D341Med (cell line): Measurements from ENCODE around the gene TLL2.

Experiments used
- DNase-seq: peaks from one replicate; pipeline ENCODE4 v3.0.0; 2012; ENCODE audit warnings: low spot score

TLL2 gene

DNA sequence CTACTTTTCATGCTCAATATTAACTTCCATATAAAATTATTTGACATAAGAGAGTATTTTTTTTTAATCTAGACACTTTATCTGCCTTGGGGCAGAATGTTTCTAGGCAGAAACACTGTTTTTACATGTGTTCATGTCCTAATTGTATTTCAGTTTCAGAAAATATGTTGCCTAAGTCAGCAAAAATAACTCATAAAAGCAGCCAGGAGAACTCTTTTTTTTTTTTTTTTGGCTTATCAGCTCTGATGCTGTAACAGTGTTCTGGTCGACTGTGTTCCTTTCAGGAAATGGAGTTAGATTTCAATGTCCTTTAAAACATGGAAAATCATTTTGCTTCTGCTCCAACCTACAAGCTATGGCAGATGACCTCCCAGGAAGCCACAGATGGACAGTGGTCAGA, 91.7 kb downstream of the TLL2 start:
- no peak for DNase-seq

DNA sequence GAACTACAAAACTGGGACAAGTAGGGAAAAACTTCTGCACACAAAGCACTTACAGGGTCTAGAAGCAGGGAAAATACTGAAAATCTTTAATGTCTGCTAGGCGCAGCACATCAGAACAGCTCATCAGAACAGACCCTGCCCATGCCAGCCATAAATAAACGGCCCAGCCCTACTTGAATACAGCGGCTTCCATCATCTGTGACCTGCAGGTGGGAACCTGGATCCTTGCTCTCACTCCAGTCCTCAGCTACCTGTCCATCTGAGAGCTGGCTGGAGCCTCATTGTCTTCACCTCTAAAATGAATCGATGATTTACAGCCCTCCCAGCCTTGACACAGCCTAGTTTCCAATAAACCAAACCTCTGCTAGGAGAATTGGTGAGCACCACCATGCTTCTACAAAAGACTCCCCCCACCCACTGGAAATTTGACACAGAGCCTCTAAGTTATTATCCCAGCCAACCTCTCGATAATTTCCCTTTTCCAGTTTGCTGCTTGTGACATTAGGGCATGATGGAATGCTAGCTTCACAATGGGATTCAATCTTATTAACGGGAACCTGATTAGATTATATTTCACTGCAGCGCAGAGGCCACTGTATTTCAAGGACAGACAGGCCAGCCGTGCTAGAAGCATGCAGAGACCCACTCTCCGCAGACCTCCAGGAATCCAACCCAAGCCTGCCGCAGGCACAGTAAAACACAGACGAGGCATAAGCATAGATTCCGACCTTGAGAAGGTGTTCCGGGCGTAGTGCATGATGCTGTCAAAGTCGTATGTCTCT, 93.3 kb downstream of the TLL2 start:
- DNase-seq: no peak

GRCh38 chr10:96419351-96419750, 94.4 kb downstream of the TLL2 start:
- DNase-seq: no peak

DNA sequence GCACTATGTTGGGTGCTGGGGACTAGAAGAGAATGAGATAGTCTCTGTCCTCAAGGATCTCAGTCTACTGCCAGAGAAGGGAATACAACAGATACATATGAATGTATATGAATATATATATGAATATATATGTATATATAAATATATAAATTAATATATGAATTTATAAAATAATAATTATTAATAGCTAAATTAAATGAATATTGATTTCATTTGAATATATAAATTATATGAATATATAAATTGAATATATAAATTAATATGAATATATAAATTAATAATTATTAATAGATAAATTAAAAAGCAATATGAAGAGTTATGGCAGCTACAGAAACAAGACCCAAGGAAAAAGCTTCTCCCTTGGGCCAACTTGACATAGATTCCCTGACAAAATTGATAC, 95.1 kb downstream of the TLL2 start:
- DNase-seq: no peak

DNA sequence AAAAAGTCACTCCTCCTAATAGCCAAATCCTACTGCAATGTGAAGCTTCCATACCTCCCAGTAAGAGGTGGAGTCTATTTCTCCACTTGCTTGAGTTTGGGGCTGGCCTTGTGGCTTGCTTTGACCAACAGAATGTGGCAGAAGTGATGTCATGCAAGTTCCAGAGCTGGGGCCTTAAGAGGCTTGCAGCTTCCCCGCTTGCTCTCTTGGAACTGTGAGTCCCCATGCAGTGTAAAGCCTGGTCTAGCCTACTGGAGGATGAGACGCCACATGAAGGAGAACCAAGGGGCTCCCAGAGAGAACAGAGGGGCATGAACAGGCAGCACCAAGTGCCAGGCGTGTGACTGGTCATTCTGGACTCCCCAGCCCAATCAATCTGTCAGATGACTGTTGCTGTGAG, 96.3 kb downstream of the TLL2 start:
- no peak for DNase-seq

DNA sequence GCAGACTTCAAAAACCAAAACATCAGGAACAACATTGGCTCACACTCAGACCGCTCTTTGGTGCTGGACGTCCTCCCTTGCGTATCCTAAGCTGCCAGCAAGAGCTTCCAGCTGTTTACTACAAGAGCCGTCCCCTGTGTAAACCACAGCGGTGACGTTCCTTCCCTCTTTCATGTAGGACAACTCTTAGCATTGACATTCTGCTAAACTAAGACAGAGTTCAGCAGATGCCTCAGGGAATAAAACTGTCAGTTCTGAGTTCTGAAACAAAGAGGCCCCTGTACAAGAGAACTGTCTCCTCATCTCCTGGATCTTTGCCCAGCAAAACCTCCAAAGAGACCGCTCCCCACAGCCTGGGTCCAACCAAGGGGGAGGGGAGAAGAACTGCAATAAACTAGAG, 97.1 kb downstream of the TLL2 start:
- no peak for DNase-seq

- DNase-seq: no peak
Observed at GRCh38 chr10:96415891-96416554, 97.7 kb downstream of the TLL2 start.

DNA sequence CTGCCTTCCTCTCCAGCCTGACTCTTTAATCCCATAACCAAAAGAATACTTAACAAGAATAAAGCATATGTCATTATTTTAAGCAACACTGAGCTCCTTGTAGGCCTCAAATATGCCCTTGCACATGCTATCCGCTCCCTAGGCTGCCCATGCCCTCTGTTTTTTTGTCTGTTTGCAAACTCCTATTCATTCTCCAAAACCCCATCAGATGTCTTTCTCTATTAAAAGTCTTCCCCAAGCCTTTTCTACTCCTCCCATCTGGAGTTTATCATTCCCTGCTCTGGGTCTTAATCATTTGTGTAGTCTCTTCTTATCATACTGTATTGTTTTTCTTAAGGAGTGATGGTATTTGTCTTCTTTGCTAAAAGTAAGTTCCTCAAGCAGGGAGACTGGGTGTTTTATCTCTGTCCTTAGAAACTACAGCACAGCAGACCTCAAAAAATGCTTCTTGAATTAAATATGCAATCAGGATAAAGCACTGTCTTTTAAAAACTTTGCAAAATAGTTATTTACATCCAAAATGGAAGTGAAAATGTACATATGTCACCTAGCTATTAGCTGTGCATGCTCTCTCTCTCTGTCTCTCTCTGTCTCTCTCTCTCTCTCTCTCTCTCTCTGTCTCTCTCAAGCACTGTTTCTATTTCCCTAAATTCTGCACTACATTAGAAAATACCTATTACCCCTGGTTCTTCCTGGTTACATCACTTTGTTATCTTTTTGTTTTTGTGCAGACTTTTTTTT, 98.4 kb downstream of the TLL2 start:
- no peak for DNase-seq

DNA sequence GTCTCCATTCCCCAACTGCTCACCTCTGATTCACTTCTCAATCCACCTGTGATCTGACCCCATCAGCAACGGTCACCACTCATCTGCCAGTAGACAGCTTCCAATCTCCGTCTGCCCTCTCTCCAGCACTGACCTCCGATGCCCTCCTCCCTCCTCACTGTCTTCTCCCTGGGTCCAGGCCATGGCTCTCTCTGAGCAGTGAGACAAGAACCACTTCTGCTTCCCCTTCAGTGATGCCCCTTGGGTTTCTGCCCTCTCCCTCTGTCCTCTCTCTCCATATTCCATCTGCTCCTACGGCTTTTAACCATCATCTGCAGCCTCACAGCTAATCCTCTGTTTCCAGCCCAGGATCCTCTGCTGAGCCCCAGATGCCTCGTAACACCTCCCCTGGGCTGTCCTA, 99.4 kb downstream of the TLL2 start:
- no peak for DNase-seq

DNA sequence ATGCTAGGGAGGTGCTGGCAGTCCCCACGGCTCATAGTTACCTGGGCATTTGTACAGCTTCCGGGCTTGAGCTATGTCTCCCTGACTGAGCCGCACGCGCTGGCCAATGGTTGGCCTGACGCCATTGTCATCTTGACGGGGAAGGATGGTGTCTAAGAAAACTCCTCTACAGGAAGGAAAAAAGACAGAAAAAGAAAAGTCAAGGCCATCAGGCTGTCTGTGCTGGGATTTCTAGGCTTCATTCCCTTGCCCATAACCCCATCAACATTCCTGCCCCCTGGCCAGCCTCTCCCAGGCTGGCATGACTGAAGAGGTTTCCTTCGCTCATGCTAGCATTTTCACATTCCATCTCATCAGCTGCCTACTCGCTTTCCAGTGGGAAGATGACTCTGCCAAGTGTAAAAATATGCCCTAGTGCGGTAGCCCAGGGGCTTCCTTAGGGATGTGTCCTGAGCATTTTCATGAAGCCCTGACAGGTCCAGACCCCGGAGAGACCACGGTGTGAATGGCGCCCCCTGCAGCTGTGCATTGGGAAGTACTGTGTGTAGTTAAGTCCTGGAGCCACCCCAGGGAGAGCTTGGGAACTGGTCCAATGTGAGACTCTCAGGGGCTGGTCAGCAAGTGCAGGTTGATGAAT, 100.5 kb downstream of the TLL2 start:
- DNase-seq: no peak

DNA sequence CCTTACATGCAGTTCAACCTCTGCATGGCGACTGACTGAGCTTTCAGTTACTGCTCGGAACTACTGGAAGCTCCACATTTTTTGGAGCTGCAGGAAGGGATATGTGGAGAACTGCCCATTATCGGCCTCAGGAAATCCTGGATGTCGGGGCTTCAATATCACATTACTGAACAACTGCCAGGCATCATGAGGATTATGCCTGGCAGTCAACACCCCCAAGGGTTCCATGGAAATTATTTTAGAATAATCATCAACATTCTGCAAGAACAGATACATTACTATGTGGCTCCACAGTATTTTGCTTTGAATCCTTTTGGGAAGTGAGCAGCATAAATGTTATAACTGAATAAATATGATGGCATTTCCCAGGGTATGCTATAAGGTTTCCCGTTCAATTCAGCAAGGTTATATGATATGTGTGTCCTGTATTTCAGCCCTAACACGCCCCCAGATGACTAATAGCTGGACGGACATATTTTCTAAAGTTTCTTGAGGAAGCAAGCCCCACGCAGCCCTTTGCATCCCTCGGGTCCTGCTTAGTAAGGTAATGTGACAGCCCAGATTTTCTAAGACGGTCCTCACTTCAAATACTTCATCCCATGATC, 101.9 kb downstream of the TLL2 start:
- no peak for DNase-seq

DNA sequence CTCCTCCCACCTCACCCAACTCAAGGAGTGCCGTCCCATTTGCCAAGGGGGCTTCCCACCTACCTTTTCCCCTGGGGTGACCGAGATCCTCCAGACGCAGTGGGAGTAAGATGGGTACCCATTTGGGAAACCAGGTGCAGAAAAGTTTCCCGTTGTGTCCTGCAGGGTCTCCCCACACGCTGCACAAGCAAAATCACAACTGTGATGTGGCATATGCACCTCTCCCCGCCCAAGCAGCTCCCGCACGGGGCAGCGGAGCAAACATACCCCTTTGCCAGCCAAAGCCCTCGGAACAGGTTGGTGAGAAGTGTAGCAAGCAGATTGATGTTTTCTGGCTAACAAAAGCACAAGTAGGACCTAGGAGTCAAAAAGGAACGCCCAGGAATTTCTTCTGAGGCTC, 103.4 kb downstream of the TLL2 start:
- no peak for DNase-seq

GRCh38 chr10:96408201-96408600, 105.5 kb downstream of the TLL2 start:
- DNase-seq: no peak

GRCh38 chr10:96407560-96408069, 106.1 kb downstream of the TLL2 start:
- DNase-seq: no peak

DNA sequence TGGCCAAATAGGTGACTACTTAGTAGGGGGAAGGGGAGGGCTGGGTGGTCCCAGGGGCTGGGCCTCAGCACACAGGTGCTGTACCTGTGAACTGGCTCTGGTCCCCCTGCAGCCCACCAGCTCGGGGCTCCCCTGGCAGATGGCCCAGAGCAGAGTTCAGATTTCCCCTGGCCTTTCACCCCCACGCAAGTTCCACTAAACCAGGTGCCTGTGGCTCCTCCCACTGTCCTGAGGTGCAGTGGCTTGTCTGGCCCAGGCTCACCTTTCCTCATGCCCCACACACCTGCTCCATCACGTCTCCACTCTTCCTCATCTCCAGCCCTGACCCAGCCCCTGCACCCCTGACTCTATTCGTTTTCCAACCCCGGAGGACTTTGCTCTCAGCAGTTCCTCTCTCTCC, 107.6 kb downstream of the TLL2 start:
- no peak for DNase-seq

- no peak for DNase-seq
Observed at GRCh38 chr10:96402417-96403305, 111.1 kb downstream of the TLL2 start.

DNA sequence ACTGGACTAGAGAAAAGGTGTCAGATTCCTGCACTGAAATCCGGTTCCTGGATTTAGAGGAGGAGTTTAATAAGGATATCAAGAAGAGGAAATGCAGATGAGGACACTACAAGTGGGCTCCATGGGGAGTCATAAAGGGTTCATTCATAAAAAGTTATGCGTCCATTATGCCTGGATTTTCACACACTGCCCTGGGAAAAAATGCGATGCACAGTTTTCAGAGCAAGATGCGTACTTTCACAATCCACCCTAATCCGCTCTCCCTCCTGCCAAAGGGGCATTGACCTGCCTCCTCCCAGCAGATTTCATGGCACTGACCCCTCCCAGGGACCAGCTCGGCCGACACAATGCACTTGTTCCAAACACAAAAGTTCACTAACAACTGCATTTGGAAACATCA, 112.7 kb downstream of the TLL2 start:
- DNase-seq: no peak

DNA sequence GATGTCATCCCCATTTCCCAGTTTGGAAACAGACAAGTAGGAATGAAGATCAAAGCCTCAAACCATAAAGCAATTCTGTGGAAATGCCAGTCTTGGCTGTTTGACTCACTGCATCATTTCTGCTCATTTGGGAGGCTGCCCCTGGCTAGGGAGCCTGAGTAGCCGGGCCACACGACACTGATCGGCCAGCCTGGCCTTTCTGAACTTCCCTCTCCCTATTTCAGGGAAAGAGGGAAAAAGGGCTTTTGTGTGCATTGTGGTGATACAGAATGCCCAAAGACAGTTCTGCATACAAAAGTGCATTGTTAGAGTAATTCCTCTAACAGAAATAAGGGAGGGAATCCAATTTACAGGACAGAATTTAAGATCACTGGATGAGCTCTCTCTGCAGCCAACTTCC, 113.3 kb downstream of the TLL2 start:
- DNase-seq: no peak

GRCh38 chr10:96397902-96398301, 115.8 kb downstream of the TLL2 start:
- no peak for DNase-seq

GRCh38 chr10:96395931-96396877, 117.5 kb downstream of the TLL2 start:
- peak; percentile 80 for DNase-seq
